ENCODE measurements around the gene ZNF302.
"Not testable (repeated sequence)": the region's sequence is repeated elsewhere in the genome, so short reads cannot be mapped to it uniquely, and the experiment has no call there.

ZNF302 gene

GRCh38 chr19:34673590-34673989 is 3.9 kb upstream of the ZNF302 start:
- no peak for DNase-seq (ENCODE audit: low spot score)

- DNase-seq (ENCODE audit: low spot score): no peak
Measured at GRCh38 chr19:34675250-34675649, 2.2 kb upstream of the ZNF302 start.

DNA sequence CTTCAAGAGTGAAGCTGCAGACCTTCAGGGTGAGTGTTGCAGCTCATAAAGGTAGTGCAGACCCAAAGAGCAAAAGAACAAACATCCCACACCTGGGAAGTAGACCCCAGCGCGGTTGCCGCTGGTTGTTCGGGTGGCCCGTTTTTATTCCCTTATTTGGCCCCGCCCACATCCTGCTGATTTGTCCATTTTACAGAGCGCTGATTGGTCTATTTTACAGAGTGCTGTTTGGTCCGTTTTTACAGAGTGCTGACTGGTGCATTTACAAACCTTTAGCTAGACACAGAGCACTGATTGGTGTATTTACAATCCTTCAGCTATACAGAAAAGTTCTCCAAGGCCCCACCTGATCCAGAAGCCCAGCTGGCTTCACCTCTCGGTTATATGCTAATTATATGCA is 1.6 kb upstream of the ZNF302 start:
- DNase-seq (ENCODE audit: low spot score): no peak

GRCh38 chr19:34676697-34677385 is 637 bp upstream of the ZNF302 start, which contains the start of gene SCGB2B2:
Gene SCGB2B2 (minus strand): TSS chr19:34677159. CDS start chr19:34594563, 82,596 bp downstream.
- DNase-seq (ENCODE audit: low spot score): no peak

DNA sequence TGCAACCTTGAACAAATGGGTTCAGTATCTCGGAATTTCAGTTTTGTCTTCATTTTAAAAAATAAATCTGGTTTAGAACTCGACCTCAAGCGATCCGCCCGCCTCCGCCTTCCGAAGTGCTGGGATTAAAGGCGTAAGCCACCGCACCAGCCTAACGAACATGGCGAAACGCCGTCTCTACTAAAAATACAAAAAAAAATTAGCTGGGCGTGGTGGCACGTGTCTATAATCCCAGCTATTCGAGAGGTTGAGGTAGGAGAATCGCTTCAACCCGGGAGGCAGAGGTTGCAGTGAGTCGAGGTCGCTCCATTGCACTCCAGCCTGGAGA is 571 bp downstream of the ZNF302 start:
- DNase-seq (ENCODE audit: low spot score): no peak

DNA sequence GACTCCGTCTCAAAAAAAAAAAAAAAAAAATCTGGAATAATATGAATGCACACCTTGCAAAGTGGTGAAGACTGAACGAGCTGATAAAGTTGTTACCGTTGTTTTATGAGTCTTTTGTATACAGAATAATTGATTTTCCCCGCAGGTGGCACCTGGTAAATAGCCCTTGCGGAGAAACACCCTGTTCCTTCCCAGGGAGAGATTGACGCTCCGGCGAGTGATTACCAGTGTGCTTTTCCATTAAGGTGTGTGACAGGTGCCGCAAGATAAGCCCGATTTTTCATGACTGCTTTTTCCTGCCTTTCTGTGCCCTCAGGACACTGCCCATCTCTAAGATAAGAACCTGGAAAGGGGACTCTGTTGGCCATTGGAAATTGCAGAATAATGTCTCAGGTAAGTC is 943 bp downstream of the ZNF302 start:
- no peak for DNase-seq (ENCODE audit: low spot score)

DNA sequence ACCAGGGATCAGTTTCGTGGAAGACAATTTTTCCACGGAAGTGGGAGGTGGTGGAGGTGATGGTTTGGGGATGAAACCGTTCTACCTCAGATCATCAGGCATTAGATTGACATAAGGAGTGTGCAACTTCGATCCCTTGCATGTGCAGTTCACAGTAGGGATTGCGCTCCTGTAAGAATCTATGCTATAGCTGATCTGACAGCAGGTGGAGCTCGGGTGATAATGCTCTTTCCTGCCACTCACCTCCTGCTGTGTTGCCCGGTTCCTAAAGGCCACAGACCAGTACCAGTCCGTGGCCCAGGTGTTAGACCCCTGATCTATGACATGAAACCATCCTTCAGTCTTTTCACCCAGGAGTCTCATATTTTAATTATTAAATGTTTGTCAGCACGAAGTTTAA is 4.0 kb downstream of the ZNF302 start:
- DNase-seq (ENCODE audit: low spot score): no peak

DNA sequence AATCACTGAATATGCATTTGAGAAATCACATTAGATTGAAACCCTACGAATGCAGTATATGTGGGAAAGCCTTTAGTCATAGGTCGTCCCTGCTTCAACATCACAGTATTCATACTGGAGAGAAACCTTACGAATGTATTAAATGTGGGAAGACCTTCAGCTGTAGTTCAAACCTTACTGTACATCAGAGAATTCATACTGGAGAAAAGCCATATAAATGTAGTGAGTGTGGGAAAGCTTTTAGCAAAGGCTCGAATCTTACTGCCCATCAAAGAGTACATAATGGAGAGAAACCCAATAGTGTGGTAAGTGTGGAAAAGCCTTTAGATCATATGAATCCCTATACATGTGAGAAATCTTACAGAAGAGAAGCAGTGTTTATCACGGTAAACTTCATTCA is 7.8 kb downstream of the ZNF302 start:
- not testable (repeated sequence) for DNase-seq (ENCODE audit: low spot score)

DNA sequence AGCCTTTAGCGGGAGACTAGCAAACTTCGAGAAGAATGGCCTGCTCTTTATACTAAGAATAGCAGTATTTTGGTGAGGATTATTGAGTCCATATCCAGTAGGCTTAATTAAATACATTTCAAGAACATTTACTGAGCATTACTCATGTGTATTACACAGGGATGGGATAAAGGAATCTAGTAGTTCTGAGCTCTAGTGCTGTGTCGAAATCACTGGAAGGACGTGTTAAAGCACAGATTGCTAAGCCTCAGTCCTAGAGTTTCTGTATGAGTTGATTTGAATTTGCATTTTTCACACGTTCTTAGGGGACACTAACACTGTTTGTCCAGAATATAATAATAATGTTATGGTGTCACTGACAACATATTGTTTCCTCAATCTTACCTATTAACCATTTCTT is 9.0 kb downstream of the ZNF302 start:
- no peak for DNase-seq (ENCODE audit: low spot score)

- no peak for DNase-seq (ENCODE audit: low spot score)
Measured at GRCh38 chr19:34687348-34687747, 9.9 kb downstream of the ZNF302 start.

DNA sequence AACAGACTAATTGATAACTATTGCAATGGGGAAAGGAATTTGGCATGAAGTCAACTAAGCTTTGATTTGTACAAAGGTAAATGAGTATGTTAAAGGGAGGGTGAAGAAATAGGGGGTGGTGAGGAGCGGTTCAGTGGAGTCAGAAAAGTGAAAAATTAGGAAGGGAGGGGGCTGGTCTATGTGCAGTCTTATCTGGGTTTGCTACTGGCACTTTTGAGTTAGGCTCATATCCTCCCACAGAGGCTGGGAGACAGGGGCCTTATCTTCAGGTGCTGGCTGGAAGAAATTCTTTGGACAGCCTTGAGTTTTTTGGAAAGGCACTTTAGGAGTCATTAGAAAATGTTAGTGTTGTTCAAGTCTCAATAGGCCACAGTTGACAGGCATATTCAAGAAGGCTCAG is 11.1 kb downstream of the ZNF302 start:
- DNase-seq (ENCODE audit: low spot score): no peak

- DNase-seq (ENCODE audit: low spot score): no peak
Measured at GRCh38 chr19:34690372-34690771, 12.9 kb downstream of the ZNF302 start.

GRCh38 chr19:34692549-34692948 is 15.1 kb downstream of the ZNF302 start:
- DNase-seq (ENCODE audit: low spot score): no peak

DNA sequence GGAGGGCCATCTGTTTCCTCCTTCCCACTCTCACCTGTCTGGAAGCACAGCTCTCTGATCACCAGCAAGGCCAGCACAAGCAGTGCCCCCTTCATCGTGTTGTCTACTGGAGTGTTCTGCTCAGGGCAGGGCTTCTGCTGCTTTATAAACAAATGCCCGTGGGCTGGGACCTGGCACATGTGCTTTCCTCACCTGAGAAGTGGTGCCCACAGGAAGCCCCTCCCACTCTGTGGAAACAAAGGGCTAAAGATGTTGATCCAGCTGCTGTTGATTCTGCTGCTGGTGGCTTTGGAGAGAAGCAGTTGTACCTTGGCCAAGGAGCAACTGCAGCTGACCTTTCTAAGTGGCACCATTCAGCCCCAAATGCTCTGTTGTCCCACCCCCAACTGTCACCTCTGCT is 30.2 kb downstream of the ZNF302 start:
- no peak for DNase-seq (ENCODE audit: low spot score)

DNA sequence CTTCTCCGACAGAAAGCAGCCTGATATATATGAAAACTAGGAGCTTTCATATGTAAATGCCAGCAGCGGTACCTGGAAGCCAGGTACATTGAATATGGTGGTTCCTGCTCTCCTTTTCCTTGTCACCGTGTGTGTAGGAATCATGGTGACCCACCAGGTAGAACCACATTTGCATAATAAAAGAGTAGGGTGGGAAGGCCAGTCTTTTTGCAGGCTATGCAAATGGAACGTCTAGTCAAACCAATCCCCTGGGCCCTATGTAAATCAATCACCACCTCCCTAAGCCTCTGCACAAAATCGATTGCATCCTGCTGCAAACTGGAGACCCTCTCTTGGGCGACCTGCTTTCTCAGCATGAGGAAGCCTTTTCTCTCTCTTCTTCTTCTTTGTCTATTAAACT is 34.4 kb downstream of the ZNF302 start:
- DNase-seq (ENCODE audit: low spot score): no peak

GRCh38 chr19:34712395-34713261 is 35.1 kb downstream of the ZNF302 start:
- DNase-seq (ENCODE audit: low spot score): no peak

- no peak for DNase-seq (ENCODE audit: low spot score)
Measured at GRCh38 chr19:34713262-34713637, 35.8 kb downstream of the ZNF302 start.

GRCh38 chr19:34715357-34715756 is 37.9 kb downstream of the ZNF302 start:
- DNase-seq (ENCODE audit: low spot score): no peak

DNA sequence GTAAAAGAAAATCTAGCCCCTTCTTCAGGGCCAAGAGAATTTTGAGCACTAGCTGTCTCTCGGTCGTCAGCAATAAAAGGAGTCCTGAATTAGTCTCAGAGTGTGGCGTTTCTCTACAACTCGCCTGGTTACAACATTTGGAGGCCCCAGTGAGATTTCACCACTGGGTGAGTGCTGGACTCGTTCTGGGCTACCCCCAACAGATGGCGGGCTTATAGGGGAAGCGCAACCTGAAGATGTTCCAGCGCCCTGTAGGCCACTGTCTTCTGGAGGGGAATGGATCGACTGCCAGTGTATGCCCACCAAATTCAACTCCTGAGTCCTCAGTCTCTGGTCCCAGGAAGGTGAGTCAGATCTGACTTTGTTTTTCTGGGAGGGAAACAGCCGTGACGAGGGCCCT is 44.9 kb downstream of the ZNF302 start:
- no peak for DNase-seq (ENCODE audit: low spot score)

- no peak for DNase-seq (ENCODE audit: low spot score)
Measured at GRCh38 chr19:34725400-34725799, 47.9 kb downstream of the ZNF302 start.

GRCh38 chr19:34731019-34731829 is 53.7 kb downstream of the ZNF302 start:
- DNase-seq (ENCODE audit: low spot score): no peak

DNA sequence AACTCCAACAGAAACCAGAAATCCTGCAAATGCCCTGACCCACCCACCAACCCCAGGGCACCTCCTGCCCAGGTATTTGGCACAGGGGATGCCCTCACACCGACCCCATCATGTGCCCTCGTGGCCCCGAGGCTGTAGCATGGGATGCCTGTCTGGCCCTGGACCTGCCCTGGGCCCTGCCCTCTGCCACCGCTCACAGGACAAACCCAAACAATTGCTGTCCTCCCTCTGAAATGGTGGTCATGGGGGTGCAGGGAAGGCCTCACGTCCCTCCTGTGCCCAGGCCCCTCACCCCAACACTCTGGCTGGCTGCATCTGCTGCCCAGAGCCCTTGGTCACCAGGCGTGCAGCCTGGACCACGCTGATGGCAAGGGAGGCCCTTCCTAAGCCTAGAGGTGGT is 54.5 kb downstream of the ZNF302 start:
- no peak for DNase-seq (ENCODE audit: low spot score)

Data from ecto neural progenitor cell (in vitro differentiated cells).